ENCODE results near the gene KIFC1. TPM values are rescaled to one million over a fixed set of nuclear protein-coding genes. Genes with fewer than 3 reads are reported as not detected.
"Not testable (repeated sequence)": the region's sequence is repeated elsewhere in the genome, so short reads cannot be mapped to it uniquely, and the experiment has no call there.

The KIFC1 gene
- total RNA-seq, 1 experiment from 2014 or later: 123 TPM

GRCh38 chr6:33344701-33345697, 46.6 kb upstream of the KIFC1 start:
- TF ChIP-seq CTCF (conservative IDR thresholded peaks at IDR 0.05; ENCODE audit: low read depth, low read length) (peak; percentile 64), EZH2 (IDR thresholded peaks at IDR 0.05; ENCODE audit: borderline replicate concordance, low read depth, low read length, poor library complexity, severe bottlenecking) (no peak)
- H3K36me3 ChIP-seq (ENCODE audit: insufficient read depth, low read length, poor library complexity, severe bottlenecking): no peaks in the 10 kb centered on the region
- H3K9me3 ChIP-seq (ENCODE audit: low read depth, low read length, poor library complexity, severe bottlenecking): no peaks in the 10 kb centered on the region
- H3K4me1 ChIP-seq (ENCODE audit: insufficient read depth, low read length, poor library complexity, severe bottlenecking): no peaks in the 10 kb centered on the region
- H3K27ac ChIP-seq (ENCODE audit: low read depth, low read length, poor library complexity, severe bottlenecking): no peak overlapping the region
- BruUV-seq (replicated peaks): no TSS peak
- CTCF ChIA-PET: interaction anchor here (0.5 to 1.0 kb wide), 6 partner anchors 10 to 67 kb away, joined by 3 to 7 read pairs (median 3); no protein-coding TSS in a partner anchor
- intact Hi-C loops (cut with micrococcal nuclease; ENCODE audit: unreplicated experiment): no loop called here
- POLR2A ChIA-PET (ENCODE audit: low non-redundant PET): interaction anchor here (0.7 kb wide), 1 partner anchor 64 kb away, joined by 5 read pairs; no protein-coding TSS in a partner anchor
- H3K27me3 ChIP-seq (replicated peaks; ENCODE audit: insufficient read depth, low read depth, low read length, poor library complexity): no peaks in the 10 kb centered on the region
- DNase-seq (ENCODE audit: low spot score): peak; percentile 78
- no peak overlapping the region for H3K4me3 ChIP-seq (ENCODE audit: low read depth, low read length, poor library complexity, severe bottlenecking)

- intact Hi-C loops (cut with micrococcal nuclease; ENCODE audit: unreplicated experiment); H3K9me3 ChIP-seq (ENCODE audit: low read depth, low read length, poor library complexity, severe bottlenecking); DNase-seq (ENCODE audit: low spot score); H3K27ac ChIP-seq (ENCODE audit: low read depth, low read length, poor library complexity, severe bottlenecking); H3K36me3 ChIP-seq (ENCODE audit: insufficient read depth, low read length, poor library complexity, severe bottlenecking); H3K4me3 ChIP-seq (ENCODE audit: low read depth, low read length, poor library complexity, severe bottlenecking); H3K27me3 ChIP-seq (replicated peaks; ENCODE audit: insufficient read depth, low read depth, low read length, poor library complexity); BruUV-seq (replicated peaks); H3K4me1 ChIP-seq (ENCODE audit: insufficient read depth, low read length, poor library complexity, severe bottlenecking); POLR2A ChIA-PET (ENCODE audit: low non-redundant PET): not testable (repeated sequence)
- CTCF ChIA-PET: interaction anchor here (0.7 kb wide), 1 partner anchor 11 kb away, joined by 4 read pairs; no protein-coding TSS in a partner anchor
Observed at GRCh38 chr6:33346972-33347371, 44.7 kb upstream of the KIFC1 start.

DNA sequence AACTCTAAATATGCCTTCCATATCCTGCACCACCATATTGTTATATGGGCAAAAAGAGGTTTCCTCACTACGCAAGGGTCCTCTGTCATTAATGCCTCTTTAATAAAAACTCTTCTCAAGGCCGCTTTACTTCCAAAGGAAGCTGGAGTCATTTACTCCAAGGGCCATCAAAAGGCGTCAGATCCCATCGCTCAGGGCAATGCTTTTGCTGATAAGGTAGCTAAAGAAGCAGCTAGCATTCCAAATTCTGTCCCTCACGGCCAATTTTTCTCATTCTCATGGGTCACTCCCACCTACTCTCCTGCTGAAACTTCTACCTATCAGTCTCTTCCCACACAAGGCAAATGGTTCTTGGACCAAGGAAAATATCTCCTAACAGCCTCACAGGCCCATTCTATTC, 43.8 kb upstream of the KIFC1 start:
- Histone ChIP-seq H3K27me3 (replicated peaks; ENCODE audit: insufficient read depth, low read depth, low read length, poor library complexity) (no peaks in the 10 kb centered on the region), H3K36me3 (ENCODE audit: insufficient read depth, low read length, poor library complexity, severe bottlenecking) (no peaks in the 10 kb centered on the region), H3K4me1 (ENCODE audit: insufficient read depth, low read length, poor library complexity, severe bottlenecking) (no peaks in the 10 kb centered on the region), H3K27ac (ENCODE audit: low read depth, low read length, poor library complexity, severe bottlenecking) (no peak overlapping the region), H3K9me3 (ENCODE audit: low read depth, low read length, poor library complexity, severe bottlenecking) (no peaks in the 10 kb centered on the region), H3K4me3 (ENCODE audit: low read depth, low read length, poor library complexity, severe bottlenecking) (no peak overlapping the region)
- CTCF ChIA-PET: interaction anchor here (0.7 kb wide), 1 partner anchor 10 kb away, joined by 4 read pairs; no protein-coding TSS in a partner anchor
- TF ChIP-seq CTCF (conservative IDR thresholded peaks at IDR 0.05; ENCODE audit: low read depth, low read length): no peak
- TF ChIP-seq EZH2 (IDR thresholded peaks at IDR 0.05; ENCODE audit: borderline replicate concordance, low read depth, low read length, poor library complexity, severe bottlenecking): no peak
- intact Hi-C loops (cut with micrococcal nuclease; ENCODE audit: unreplicated experiment): no loop called here
- POLR2A ChIA-PET (ENCODE audit: low non-redundant PET): no interaction called here
- BruUV-seq (replicated peaks): no TSS peak
- DNase-seq (ENCODE audit: low spot score): no peak

GRCh38 chr6:33355860-33356259, 35.8 kb upstream of the KIFC1 start:
- H3K4me3 ChIP-seq (ENCODE audit: low read depth, low read length, poor library complexity, severe bottlenecking); intact Hi-C loops (cut with micrococcal nuclease; ENCODE audit: unreplicated experiment); BruUV-seq (replicated peaks); H3K27ac ChIP-seq (ENCODE audit: low read depth, low read length, poor library complexity, severe bottlenecking); H3K36me3 ChIP-seq (ENCODE audit: insufficient read depth, low read length, poor library complexity, severe bottlenecking); H3K4me1 ChIP-seq (ENCODE audit: insufficient read depth, low read length, poor library complexity, severe bottlenecking); H3K27me3 ChIP-seq (replicated peaks; ENCODE audit: insufficient read depth, low read depth, low read length, poor library complexity); DNase-seq (ENCODE audit: low spot score); H3K9me3 ChIP-seq (ENCODE audit: low read depth, low read length, poor library complexity, severe bottlenecking); POLR2A ChIA-PET (ENCODE audit: low non-redundant PET): not testable (repeated sequence)
- CTCF ChIA-PET: interaction anchor here (0.9 kb wide), 1 partner anchor 11 kb away, joined by 4 read pairs; no protein-coding TSS in a partner anchor
